DND-41 (cell line): ENCODE data around the gene PUM1.

Experiments used
- CTCF ChIP-seq: IDR thresholded peaks from 2 replicates; pipeline ENCODE4 v1.5.1; 2012; ENCODE audit warnings: borderline replicate concordance, low read length, moderate library complexity, mild to moderate bottlenecking; ENCODE audit not compliant: poor library complexity, severe bottlenecking; ENCODE audit errors: extremely low read depth
- EZH2 ChIP-seq: IDR thresholded peaks from 3 replicates; pipeline ENCODE4 v1.6.1; 2012; ENCODE audit warnings: borderline replicate concordance, low read depth, mild to moderate bottlenecking, moderate library complexity, low read length, inconsistent platforms; ENCODE audit not compliant: severe bottlenecking

- TF ChIP-seq CTCF (no peak), EZH2 (no peak)
Observed at GRCh38 chr1:30940541-30940940, 125.0 kb downstream of the PUM1 start.
